Testis (tissue), 2 donors: ENCODE results near the gene SIPA1L3.

ENCODE experiments used
- CTCF ChIP-seq, 3 experiments: fragments of 450-650 bp in 2 of 3; fragments of 200-600 bp in 1 of 3; sonication (generic) in 1 of 3; IDR thresholded peaks; one replicate each; pipeline ENCODE4 v1.5.1; 2016 to 2019; ENCODE audit warnings: antibody characterized with exemption in 3 of 3, mild to moderate bottlenecking in 2 of 3, moderate library complexity in 1 of 3
- POLR2A ChIP-seq: fragments of 450-650 bp; IDR thresholded peaks from one replicate; pipeline ENCODE4 v1.6.1; 2017; ENCODE audit warnings: antibody characterized with exemption, mild to moderate bottlenecking, moderate library complexity

- TF ChIP-seq CTCF (IDR thresholded peaks at IDR 0.05) (no peak), POLR2A (no peak)
Observed at GRCh38 chr19:38252385-38252784, 345.4 kb downstream of the SIPA1L3 start.
